Kidney (tissue), 14 donors: ENCODE measurements around the gene EBF3. TPM values are rescaled to one million over a fixed set of nuclear protein-coding genes. Genes with fewer than 3 reads are reported as not detected.

ENCODE experiments used
- DNase-seq, 5 donors: peaks; one replicate each; pipeline ENCODE4 v3.0.0-alpha.2; 2013 to 2020
- FAIRE-seq: peaks from 2 replicates; lab custom pipeline; 2012; peaks lifted over from hg19 to GRCh38; lab: Jason Lieb, UNC
- H3K27ac ChIP-seq, 2 donors: one replicate each; pipeline ENCODE4 v1.7.0; 2013; ENCODE audit warnings: low read depth in 2 of 2, low read length in 2 of 2, inconsistent platforms in 1 of 2
- H3K27me3 ChIP-seq: one replicate; pipeline ENCODE4 v1.7.1; 2013; ENCODE audit warnings: low read length, inconsistent platforms; ENCODE audit not compliant: control insufficient read depth, insufficient read depth
- H3K36me3 ChIP-seq, 3 donors: one replicate each; pipeline versions ENCODE4 v1.7.0 to v1.7.1; 2013; ENCODE audit warnings: low read length in 3 of 3, control low read depth in 1 of 3, inconsistent platforms in 1 of 3; ENCODE audit not compliant: insufficient read depth in 3 of 3, control insufficient read depth in 2 of 3
- H3K4me1 ChIP-seq, 3 donors: one replicate each; pipeline versions ENCODE4 v1.7.0 to v1.7.1; 2013; ENCODE audit warnings: low read length in 3 of 3, inconsistent platforms in 1 of 3, low read depth in 1 of 3; ENCODE audit not compliant: control insufficient read depth in 2 of 3, insufficient read depth in 2 of 3
- H3K4me3 ChIP-seq, 3 donors: one replicate each; pipeline versions ENCODE4 v1.7.0 to v1.8.1; 2013; ENCODE audit warnings: low read length in 3 of 3, control low read depth in 1 of 3, inconsistent platforms in 1 of 3
- H3K9ac ChIP-seq, 3 donors: one replicate each; pipeline versions ENCODE4 v1.7.0 to v1.7.1; 2013; ENCODE audit warnings: low read length in 3 of 3, control low read depth in 1 of 3, inconsistent platforms in 1 of 3
- H3K9me3 ChIP-seq, 3 donors: one replicate each; pipeline versions ENCODE4 v1.7.0 to v1.7.1; 2013; ENCODE audit warnings: low read length in 3 of 3, control low read depth in 1 of 3, inconsistent platforms in 1 of 3; ENCODE audit not compliant: control insufficient read depth in 2 of 3, insufficient read depth in 1 of 3
- CTCF ChIP-seq: IDR thresholded peaks from 3 replicates; pipeline ENCODE4 v1.5.1; 2012; ENCODE audit warnings: mild to moderate bottlenecking, moderate library complexity, borderline replicate concordance; ENCODE audit not compliant: insufficient read depth; ENCODE audit errors: extremely low read depth
- intact Hi-C: fragments of 100-400 bp; cut with DNase I; formaldehyde crosslinking; loops from one replicate; pipeline ENCODE4 v1.11.1; 2022
- polyA plus RNA-seq: library from polyadenylated mRNA; stranded (reverse); fragments of 350-450 nt; fragmentation: Illumina TruSeq; extraction: RNeasy Lipid Tissue Mini Kit (QIAGEN cat#74804); gene quantifications from one replicate; pipeline ENCODE4 v1.2.3, GENCODE V29; 2014; ENCODE audit warnings: low read depth, low replicate concordance; ENCODE audit not compliant: insufficient read depth
- total RNA-seq: library from RNA; stranded (reverse); fragmentation: NEBNext Ultra II Directional; extraction: Animal tissue kit (Norgen Biotek cat#: 25700); gene quantifications from one replicate; pipeline ENCODE4 v1.2.1, GENCODE V29; 2021
- donor health status: control.
- donor health status: control.
- donor health status: control.
- donor health status: control.
- donor health status: control.
- donor health status: DM: yes; HTN: yes; CAD: no.
- donor health status: Normal renal cell carcinoma (clear cell type).

The EBF3 gene
- total and polyA plus RNA-seq, 2 donors from 2014 or later = 0.09 to 0.98 TPM

GRCh38 chr10:129978322-129978721 is 14.2 kb upstream of the EBF3 start:
- intact Hi-C loops = no loop called here
- DNase-seq = no peak
- Histone ChIP-seq H3K27ac (no peak overlapping the region), H3K27me3 (peaks cover 8% of the 10 kb centered on the region), H3K4me1 (no peaks in the 10 kb centered on the region), H3K9ac (no peak overlapping the region), H3K4me3 (no peak overlapping the region), H3K9me3 (peaks cover 0 to 11% (median 0%) of the 10 kb centered on the region in 3 donors), H3K36me3 (no peaks in the 10 kb centered on the region)
- no peak for FAIRE-seq
- TF ChIP-seq CTCF = no peak

- Histone ChIP-seq H3K4me1 (no peaks in the 10 kb centered on the region), H3K4me3 (no peak overlapping the region), H3K9ac (no peak overlapping the region), H3K27me3 (peaks cover 10% of the 10 kb centered on the region), H3K36me3 (no peaks in the 10 kb centered on the region), H3K27ac (no peak overlapping the region), H3K9me3 (peaks cover 0 to 7% (median 0%) of the 10 kb centered on the region in 3 donors)
- no peak for FAIRE-seq
- DNase-seq = no peak
- intact Hi-C loops = no loop called here
- TF ChIP-seq CTCF = no peak
Observed at GRCh38 chr10:129977794-129978193, 13.7 kb upstream of the EBF3 start.

GRCh38 chr10:129973674-129974059 is 9.6 kb upstream of the EBF3 start:
- no peak for FAIRE-seq
- H3K27me3 ChIP-seq = peaks cover 32% of the 10 kb centered on the region
- H3K4me3 ChIP-seq = no peak overlapping the region
- no peak for TF ChIP-seq CTCF
- H3K9me3 ChIP-seq = peaks cover 0 to 2% (median 0%) of the 10 kb centered on the region in 3 donors
- no peaks in the 10 kb centered on the region for H3K4me1 ChIP-seq
- intact Hi-C loops = no loop called here
- no peak overlapping the region for H3K27ac ChIP-seq
- DNase-seq = peak in 1 of 5 donors; percentile 39
- H3K9ac ChIP-seq = no peak overlapping the region
- no peaks in the 10 kb centered on the region for H3K36me3 ChIP-seq

GRCh38 chr10:129972966-129973673 is 9.0 kb upstream of the EBF3 start:
- no peaks in the 10 kb centered on the region for H3K4me1 ChIP-seq
- H3K9me3 ChIP-seq = peaks cover 0 to 2% (median 0%) of the 10 kb centered on the region in 3 donors
- peaks cover 37% of the 10 kb centered on the region for H3K27me3 ChIP-seq
- no peak overlapping the region for H3K9ac ChIP-seq
- no peak for FAIRE-seq
- TF ChIP-seq CTCF = no peak
- intact Hi-C loops = no loop called here
- no peak overlapping the region for H3K27ac ChIP-seq
- no peak overlapping the region for H3K4me3 ChIP-seq
- peak in 1 of 5 donors; percentile 50 for DNase-seq
- H3K36me3 ChIP-seq = no peaks in the 10 kb centered on the region
